ENCODE measurements around the gene DPP6. TPM values are rescaled to one million over a fixed set of nuclear protein-coding genes. Genes with fewer than 3 reads are reported as not detected.

The DPP6 gene
- polyA plus RNA-seq, 10 donors = 2.7 to 7.9 (median 4.9) TPM

DNA sequence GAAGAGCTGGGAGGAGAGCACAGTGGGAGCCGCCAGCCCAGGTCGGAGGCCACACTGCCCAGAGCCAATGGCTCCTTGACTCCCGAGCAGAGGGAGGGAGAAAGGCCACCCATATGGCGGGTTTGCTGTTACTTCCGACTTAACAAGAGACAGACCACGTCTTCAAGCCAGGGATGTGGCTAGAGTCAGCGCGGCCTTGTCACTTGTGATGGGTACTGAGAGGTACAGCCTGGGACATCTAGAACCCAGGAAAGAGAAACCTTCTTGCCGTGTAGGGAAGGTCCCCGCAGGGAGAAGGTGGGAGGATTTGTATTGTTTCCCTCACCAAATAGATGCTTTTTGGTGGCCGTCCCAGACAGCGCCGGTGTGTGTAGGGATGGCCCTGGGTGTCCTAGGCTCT lies 823.1 kb downstream of the DPP6 start:
- DNase-seq = no peak

DNA sequence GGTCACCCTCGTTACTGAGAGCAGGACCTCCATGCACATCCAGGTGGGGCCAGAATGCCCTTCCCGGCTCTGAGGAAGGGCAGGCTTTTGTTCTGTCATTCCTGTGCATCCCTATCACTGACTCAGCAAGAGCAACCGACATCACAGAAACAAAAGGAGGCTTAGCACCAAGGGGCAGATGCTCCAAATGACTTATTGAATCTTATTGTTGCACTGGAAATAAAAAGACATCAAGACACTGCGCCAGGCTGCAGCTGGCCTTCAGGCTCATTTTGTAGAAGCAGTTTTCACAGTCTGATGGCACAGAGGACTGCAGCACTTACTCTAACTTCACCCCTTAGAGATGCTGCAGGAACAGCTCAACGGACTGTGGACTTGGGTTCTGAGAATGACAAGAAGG lies 824.3 kb downstream of the DPP6 start:
- DNase-seq = no peak

- DNase-seq = no peak
Observed at GRCh38 chr7:154877031-154877430, 824.8 kb downstream of the DPP6 start.

DNA sequence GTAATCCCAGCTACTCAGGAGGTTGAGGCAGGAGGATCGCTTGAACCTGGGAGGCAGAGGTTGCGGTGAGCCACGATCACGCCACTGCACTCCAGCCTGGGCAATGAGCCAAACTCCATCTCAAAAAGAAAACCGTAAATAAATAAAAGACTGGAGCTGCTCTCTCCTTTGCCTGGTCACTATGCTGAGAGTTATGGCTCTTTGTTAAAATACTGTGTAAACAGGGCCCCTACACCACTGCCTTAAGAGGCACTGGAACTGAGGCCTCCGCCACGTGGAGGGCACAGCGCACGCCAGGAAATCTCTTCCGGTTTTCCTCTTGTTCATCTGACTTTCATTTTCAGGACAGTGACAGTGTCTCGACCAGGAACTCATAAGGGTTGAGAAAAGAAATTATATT lies 827.4 kb downstream of the DPP6 start:
- peak in 1 of 3 donors; percentile 29 for DNase-seq

DNA sequence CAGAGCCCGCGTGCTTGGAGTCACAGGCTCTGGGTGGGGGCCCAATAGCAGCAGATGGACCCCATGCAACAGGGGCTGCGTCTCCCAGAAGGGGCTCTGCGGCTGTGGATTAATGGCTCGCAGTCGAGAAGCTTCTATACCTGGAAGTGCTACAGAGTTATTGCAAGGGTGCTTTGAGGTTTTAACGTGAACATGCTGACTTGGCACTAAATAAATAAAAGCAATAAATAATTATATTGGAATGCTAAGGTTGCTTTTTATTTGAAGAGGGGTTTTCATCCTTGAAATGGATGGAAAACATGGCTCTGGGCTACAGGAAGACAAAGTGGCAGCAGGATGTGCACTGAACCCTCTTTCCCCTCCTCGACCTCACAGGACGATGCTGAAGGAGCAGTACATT lies 828.3 kb downstream of the DPP6 start:
- no peak for DNase-seq

- DNase-seq = peak; percentile 1 to 26 (median 16)
Observed at GRCh38 chr7:154881026-154881425, 828.8 kb downstream of the DPP6 start.

- DNase-seq = no peak
Observed at GRCh38 chr7:154881526-154881925, 829.3 kb downstream of the DPP6 start.

GRCh38 chr7:154882931-154883474 lies 830.8 kb downstream of the DPP6 start:
- no peak for DNase-seq

GRCh38 chr7:154884348-154884920 lies 832.2 kb downstream of the DPP6 start:
- DNase-seq = no peak

GRCh38 chr7:154886591-154886990 lies 834.4 kb downstream of the DPP6 start:
- DNase-seq = no peak

- DNase-seq = no peak
Observed at GRCh38 chr7:154888690-154889089, 836.5 kb downstream of the DPP6 start.

- no peak for DNase-seq
Observed at GRCh38 chr7:154892459-154892858, 840.3 kb downstream of the DPP6 start.

DNA sequence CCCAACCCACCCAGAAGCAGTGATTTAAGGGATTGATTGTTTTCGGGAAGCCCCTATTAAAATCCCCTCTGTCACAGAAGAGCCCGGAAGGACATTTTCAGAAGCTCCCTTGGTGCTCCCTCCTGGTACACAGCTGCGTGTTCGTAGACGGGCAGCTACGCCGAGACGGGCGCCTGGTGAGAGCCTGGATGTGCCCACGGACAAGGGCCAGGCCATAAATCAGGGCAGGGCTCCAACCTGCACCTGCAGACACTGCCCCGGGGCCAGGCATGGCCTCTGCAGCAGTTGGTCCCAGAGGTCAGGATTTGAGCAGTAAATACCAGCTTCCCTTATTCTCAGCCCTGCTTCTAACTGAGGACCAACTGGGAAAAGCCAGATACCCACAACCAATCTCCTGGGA lies 843.9 kb downstream of the DPP6 start:
- no peak for DNase-seq

DNA sequence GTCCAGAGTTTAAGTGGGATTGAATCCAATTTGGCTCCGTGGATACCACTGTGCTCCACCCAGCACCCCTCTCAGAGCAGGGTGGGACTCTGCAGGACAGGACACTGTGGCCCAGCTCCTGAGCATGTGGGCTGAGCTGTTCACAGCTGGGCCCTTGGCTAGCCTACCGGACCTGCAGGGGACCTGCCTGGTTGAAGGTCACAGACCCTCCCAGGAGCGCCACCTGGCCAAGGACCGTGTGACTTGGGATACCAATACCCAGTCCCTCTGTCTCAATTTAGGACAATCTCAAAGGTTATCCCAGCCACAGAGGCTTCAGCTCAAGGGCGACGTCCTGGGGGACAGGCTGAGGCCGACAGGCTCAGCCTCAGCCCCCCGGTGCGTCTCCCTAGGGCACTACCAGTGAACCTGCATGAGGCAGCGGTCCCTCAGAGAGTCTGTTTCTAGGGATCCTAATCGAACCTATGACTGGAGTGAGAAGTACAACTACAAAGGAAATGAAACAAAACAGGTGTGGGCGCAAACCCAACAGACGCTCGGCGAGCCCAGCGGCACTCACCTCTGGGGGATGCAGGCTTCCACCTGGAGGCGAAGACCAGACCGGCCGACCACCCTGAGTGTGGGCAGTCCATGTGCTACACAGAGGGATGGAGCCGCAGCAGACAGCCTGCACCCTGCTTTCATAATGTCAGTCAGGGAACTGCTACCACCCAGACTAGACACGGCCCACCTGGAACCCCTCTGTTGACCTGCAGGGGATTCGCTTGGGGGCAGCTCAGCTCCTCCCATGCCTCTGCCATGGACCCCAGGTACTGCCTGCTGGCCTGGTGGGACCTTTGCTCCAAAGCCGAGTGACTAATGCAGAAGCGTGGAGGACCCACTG lies 847.0 kb downstream of the DPP6 start:
- no peak for DNase-seq

GRCh38 chr7:154899862-154900261 lies 847.7 kb downstream of the DPP6 start:
- no peak for DNase-seq

DNA sequence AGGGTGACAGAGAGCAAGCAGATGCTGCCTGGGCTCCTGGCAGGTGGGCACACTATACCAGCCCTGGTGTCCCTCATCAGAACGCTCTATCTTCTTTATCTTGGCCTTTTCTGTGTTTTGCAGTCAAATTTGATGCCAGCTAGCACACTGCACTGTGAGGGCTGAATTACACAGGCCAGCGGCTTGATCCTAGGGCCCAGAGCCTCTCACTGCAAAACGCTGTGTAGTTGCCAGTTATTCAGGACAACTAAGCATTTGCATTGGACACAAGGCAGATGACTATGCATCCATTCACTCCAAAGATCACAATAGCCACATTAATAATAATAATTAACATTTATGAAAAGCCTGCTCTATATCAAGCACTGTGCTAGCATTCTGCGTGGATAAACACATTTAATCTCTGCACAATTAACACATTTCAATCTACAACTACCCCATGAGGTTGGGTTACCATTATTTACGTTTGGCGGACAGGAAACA lies 850.4 kb downstream of the DPP6 start:
- DNase-seq = no peak

DNA sequence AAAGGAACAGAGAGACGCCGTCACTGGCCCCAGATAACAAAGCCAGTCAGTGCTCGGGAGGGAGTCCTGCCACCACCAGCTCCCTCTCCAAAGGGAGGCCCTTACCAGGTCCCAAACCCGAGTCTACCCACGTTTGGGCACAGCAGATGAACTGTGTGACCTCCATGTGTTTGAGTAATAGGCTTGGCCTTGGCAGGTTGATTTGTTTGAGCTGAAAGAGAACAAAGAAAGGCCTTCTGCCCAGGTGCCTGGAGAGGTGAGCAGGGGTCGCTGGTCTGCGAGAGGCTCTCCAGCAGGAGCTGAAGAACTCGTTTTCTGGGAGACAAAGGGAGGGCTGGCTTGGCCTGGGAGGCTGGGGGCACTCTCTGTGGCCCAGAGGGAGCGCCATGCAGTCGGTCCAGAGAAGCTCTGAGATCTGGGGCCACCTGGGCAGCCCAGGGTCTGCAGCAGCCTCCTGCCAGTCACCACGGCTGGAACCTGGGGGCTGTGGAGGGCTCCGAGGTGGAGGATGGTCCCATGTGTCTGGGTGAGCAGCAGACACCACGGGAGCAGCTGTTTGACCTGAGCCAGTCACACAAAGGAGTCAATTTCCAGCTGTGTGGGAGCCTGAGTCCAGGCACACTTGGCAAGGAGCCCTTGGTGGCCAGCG lies 851.0 kb downstream of the DPP6 start:
- DNase-seq = no peak

DNA sequence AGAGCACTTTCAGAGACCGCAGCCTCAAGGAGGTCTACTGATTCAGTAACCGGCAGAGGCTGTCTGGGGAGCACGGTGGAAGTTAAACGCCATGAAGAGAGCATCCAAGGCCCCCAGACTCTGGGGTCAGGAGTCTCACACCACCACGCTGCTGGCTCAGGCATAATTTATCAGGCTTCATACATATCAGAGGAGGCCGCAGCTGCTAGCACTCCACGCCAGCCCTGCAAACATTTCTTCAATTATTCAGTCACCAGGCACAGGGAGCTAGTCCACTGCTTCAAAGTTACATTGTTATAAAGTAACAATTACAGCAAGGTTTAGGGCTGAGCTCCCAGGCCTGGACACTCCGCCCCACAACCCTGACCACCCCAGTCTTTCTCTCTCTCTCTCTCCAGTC lies 852.9 kb downstream of the DPP6 start:
- DNase-seq = no peak

- DNase-seq = no peak
Observed at GRCh38 chr7:154905615-154906014, 853.4 kb downstream of the DPP6 start.

DNA sequence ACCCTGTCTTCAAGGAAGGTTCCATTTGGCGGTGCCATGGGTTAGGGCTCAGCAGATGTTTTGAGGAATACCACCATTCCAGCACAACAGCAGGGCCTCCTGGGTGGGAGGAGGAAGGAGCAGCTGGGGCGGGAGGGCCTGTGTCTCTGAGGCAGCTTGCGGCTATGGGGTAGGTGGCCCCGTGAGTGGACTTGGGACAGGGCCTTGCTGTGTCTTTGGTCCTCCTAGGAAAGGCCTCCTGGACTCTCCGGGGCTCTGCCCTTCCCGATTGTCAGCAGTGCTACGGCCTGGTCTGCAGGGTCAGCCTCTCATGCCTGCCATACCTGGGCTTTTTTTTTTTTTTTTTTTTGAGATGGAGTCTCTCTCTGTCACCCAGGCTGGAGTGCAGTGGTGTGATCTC lies 854.0 kb downstream of the DPP6 start:
- no peak for DNase-seq

GRCh38 chr7:154906736-154907355 lies 854.6 kb downstream of the DPP6 start:
- DNase-seq = no peak

All from muscle of back (tissue), 11 donors.